GM21390 (cell line): ENCODE data around the gene PPIF.

Experiments used
- ATAC-seq: cut with Tn5 transposase; IDR thresholded peaks from one replicate; pipeline ENCODE4 v1.9.1; 2021; ENCODE audit not compliant: unreplicated experiment

Gene PPIF

GRCh38 chr10:79347226-79347893 is at the start of gene PPIF:
Gene PPIF, plus strand, starts transcription at chr10:79347469. Its CDS starts 80 bp downstream, at chr10:79347549.
- ATAC-seq, result peak; percentile 90

- no peak for ATAC-seq
Measured at GRCh38 chr10:79298403-79299244, 48.6 kb upstream of the PPIF start.

- no peak for ATAC-seq
Measured at GRCh38 chr10:79299397-79300241, 47.6 kb upstream of the PPIF start.

GRCh38 chr10:79300711-79301110 is 46.6 kb upstream of the PPIF start:
- ATAC-seq, result no peak

GRCh38 chr10:79301754-79302530 is 45.3 kb upstream of the PPIF start:
- no peak for ATAC-seq

- no peak for ATAC-seq
Measured at GRCh38 chr10:79303631-79304478, 43.4 kb upstream of the PPIF start.

DNA sequence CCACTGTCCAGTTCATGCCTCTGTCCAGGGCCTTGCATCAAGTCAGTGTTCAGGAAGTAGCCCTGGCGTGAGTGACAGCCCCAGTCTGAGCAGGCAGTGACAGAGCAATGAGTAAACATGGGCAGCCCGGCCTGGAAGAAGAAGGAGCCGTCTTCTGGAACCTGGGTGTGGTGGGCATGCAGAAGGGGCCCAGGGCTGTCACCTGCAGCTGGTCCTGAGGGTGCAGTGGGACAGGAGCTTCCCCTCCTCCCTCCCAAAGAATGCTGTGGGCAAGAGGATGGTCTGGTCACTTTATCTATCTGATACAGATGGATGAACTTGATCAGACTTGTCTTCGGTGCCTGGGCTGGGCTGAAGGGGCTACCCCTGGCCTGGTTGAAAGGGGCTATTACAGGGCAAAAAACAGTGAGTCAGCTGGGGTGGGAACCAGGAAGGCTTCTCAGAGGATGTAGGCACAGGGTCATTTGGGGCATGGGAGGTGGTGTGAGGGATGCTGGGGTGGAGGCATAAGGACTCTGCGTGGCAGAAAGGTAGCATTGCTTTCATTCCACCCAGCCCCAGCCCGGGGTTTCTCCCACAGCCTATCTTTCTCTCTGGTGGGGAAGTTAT is 42.7 kb upstream of the PPIF start:
- ATAC-seq, result no peak

GRCh38 chr10:79305515-79305914 is 41.8 kb upstream of the PPIF start:
- ATAC-seq, result no peak

DNA sequence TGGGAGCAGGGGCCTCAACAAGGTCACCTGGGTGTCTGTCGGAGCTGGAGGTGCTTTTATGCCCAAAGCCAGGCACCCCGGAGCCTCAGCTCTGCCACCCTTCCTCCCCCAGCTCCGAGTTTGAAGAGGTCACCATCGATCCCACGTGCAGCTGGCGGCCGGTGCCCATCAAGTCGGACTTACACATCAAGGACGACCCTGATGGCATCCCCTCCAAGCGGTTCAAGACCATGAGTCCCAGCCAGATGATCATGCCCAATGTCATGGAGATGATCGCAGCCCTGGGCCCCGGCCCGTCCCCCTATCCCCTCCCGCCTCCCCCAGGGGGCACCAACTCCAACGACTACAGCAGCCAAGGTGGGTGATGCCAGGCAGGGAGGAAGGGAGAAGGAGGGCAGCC is 41.3 kb upstream of the PPIF start:
- ATAC-seq, result no peak

- no peak for ATAC-seq
Measured at GRCh38 chr10:79306644-79307220, 40.5 kb upstream of the PPIF start.

DNA sequence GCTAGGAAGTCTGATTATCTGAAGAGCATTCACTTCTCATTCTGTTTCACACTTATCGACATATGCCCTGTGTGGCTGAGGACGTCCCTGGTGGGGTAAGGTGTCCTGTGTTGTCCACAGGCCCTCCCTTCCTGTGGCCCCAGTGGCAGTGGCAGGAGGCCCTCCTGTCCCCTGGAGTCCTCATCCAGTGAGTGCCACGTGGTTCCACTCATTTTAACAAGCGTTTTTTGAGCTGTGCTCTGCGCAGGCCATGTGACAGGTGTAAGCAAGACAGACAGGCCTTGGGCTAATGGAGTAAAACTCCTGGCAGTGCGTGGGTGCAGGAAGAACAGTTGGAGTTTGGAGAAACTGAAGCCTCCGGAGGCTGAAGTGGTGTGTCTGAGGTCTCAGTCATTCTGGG is 39.3 kb upstream of the PPIF start:
- ATAC-seq, result no peak

GRCh38 chr10:79308969-79309665 is 38.2 kb upstream of the PPIF start:
- ATAC-seq, result no peak

GRCh38 chr10:79310200-79310865 is 36.9 kb upstream of the PPIF start:
- no peak for ATAC-seq

DNA sequence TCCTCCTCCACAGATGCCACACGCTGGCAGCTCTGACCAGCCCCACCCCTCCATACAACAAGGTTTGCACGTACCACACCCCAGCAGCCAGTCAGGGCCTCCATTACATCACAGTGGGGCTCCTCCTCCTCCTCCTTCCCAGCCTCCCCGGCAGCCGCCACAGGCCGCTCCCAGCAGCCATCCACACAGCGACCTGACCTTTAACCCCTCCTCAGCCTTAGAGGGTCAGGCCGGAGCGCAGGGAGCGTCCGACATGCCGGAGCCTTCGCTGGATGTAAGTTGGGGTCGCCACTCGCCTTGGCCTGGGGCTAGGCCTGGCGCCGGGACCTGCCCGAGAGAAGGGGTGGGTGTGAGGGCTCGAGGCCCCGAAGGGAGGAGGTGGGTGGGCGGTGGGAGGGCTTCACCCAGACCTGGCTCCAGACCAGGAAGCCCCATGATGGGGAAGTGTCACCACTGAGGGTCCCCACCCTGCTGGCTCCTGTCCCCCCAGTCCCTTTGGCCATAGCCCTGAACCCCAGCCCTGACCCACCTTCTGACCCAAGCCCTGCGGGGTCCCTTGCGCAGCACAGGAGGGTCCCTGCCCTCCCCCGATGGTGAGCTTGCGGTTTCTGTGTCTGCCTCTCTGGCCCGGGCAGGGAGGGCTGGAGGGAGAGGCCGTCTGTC is 36.2 kb upstream of the PPIF start:
- ATAC-seq, result no peak

DNA sequence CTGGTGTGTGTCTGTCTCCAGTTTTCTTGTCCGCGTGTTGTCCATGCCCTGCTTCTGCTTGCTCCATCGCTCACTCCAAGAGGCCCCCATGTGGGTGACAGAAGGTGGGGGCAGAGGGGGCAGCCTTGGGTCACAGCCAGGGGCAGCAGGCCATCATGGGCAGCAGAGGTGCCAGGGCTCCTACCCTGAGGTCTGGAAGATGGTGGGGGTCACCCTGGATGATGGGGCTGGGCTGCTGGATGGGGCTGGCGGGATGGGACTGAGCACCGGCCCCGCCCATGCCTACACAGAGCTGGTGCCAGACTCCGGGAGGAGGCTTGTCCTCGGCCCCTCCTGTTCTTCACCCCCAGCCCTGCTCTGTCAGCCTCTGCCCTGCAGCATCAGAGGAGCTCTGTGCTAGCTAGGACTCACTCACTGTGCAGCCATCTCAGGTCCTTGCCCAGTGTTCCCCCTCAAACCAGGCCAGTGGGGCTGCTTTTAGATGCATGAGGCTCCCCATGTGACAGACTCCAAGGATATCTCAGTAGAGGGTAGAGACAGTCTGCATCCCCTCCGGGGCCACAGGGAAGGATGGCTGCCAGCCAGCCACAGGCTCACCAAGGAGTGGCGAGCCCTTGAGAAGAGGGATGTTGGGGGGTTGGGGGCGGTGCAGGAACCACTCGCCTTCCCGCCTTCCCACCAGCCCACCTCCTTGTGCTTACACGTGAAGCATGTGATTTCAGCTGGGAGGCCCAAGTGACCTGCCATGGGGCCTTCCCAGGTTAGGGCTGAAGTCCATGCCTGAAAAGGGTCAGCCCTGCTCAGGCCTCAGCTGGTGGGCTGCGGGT is 35.5 kb upstream of the PPIF start:
- ATAC-seq, result no peak

- ATAC-seq, result no peak
Measured at GRCh38 chr10:79312601-79313187, 34.6 kb upstream of the PPIF start.
